Measurements from ENCODE around the gene ARL13A. TPM values are rescaled to one million over a fixed set of nuclear protein-coding genes. Genes with fewer than 3 reads are reported as not detected.

The ARL13A gene
- total RNA-seq, 1 donor from 2014 or later, result not detected

DNA sequence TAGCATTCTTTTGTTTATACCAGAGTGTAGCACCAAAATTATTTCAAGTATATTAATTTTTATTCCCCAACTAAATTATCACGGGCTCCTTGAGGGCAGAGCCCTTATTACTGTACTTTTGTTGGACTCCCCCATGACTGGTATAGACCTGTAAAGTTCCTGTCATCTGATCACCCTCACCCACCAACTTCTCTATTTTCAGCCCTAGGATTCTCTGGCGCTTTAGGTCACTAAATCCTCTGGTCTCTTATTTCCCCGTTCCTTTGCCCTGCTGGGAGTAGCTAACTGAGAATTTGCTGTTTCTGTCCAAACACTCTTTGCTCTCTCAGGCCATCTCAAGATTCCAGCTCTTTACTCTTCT lies 37.6 kb upstream of the ARL13A start:
- no peak for DNase-seq (ENCODE audit: low read depth)
- no peak for FAIRE-seq
- Histone ChIP-seq H3K4me3 (ENCODE audit: low read depth, low read length) (no peak overlapping the region), H3K36me3 (ENCODE audit: control insufficient read depth, insufficient read depth, low read length) (no peaks in the 10 kb centered on the region), H3K27me3 (ENCODE audit: control insufficient read depth, insufficient read depth, low read length) (no peaks in the 10 kb centered on the region)
- TF ChIP-seq, protein P1, sequence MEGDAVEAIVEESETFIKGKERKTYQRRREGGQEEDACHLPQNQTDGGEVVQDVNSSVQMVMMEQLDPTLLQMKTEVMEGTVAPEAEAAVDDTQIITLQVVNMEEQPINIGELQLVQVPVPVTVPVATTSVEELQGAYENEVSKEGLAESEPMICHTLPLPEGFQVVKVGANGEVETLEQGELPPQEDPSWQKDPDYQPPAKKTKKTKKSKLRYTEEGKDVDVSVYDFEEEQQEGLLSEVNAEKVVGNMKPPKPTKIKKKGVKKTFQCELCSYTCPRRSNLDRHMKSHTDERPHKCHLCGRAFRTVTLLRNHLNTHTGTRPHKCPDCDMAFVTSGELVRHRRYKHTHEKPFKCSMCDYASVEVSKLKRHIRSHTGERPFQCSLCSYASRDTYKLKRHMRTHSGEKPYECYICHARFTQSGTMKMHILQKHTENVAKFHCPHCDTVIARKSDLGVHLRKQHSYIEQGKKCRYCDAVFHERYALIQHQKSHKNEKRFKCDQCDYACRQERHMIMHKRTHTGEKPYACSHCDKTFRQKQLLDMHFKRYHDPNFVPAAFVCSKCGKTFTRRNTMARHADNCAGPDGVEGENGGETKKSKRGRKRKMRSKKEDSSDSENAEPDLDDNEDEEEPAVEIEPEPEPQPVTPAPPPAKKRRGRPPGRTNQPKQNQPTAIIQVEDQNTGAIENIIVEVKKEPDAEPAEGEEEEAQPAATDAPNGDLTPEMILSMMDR (IDR thresholded peaks at IDR 0.05; ENCODE audit: insufficient read depth, low read length, severe bottlenecking), result no peak

DNA sequence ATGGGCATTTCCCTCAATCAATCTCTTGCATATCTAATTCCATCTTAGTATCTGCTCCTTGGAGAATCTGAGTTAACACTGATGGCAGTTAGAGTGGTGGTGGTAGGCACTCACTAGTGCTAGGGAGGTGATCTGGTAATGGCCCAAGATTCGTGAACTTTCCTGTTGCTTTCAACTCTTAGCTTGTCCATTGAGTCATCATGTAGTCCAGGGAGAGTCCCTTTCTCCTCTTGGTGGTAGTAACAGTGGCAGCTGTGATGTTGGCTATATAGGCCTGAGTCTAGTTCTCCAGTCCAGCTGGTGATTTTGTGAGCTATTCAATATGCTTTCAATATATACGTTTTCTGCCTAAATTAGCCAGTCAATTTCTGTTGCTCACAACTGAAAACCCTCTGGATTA lies 33.7 kb upstream of the ARL13A start:
- no peaks in the 10 kb centered on the region for H3K27me3 ChIP-seq (ENCODE audit: control insufficient read depth, insufficient read depth, low read length)
- H3K4me3 ChIP-seq (ENCODE audit: low read depth, low read length), result no peak overlapping the region
- FAIRE-seq (no peak), DNase-seq (ENCODE audit: low read depth) (no peak)
- no peaks in the 10 kb centered on the region for H3K36me3 ChIP-seq (ENCODE audit: control insufficient read depth, insufficient read depth, low read length)
- TF ChIP-seq, protein P1 (IDR thresholded peaks at IDR 0.05; ENCODE audit: insufficient read depth, low read length, severe bottlenecking), result no peak

DNA sequence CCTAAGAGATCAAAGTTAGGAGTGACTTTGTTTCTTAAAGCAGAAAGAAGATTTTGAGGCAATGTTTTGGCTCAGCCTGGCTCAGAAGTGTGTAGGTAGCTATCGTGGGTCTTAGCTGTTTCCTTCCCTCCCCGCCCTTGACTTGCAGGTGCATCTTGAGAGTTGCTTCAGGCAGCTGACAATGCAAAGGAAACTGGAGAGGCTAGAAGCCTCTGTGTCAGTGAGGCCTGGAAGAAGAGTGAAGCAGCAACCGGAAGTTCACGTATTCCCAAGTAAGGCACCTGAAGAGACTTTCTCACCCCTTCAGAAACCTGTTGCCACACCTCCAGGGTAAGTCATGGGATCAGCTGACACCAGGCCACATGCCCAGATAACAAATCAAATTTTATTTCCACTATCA lies 30.2 kb upstream of the ARL13A start:
- DNase-seq (ENCODE audit: low read depth) (peak; percentile 18), FAIRE-seq (no peak)
- Histone ChIP-seq H3K4me3 (ENCODE audit: low read depth, low read length) (no peak overlapping the region), H3K36me3 (ENCODE audit: control insufficient read depth, insufficient read depth, low read length) (no peaks in the 10 kb centered on the region), H3K27me3 (ENCODE audit: control insufficient read depth, insufficient read depth, low read length) (no peaks in the 10 kb centered on the region)
- TF ChIP-seq, protein P1 (IDR thresholded peaks at IDR 0.05; ENCODE audit: insufficient read depth, low read length, severe bottlenecking), result no peak

DNA sequence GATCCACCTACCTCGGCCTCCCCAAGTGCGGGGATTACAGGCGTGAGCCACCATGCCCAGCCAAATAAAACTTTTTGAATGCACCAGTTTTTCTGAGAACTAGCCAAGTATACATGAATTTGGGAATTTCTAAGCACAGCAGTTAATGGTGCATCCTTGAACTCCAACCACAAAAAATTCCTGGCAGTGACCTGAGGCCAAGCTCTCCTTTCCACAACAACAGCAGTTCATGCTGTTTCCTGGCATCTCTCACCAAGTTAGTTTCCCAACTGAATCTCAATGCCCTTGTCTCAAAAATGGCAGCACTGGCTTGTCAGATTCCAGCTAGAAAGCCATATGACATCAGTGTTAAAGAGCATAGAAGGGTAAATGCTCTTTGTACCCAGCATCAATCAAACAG lies 24.9 kb upstream of the ARL13A start:
- DNase-seq (ENCODE audit: low read depth) (no peak), FAIRE-seq (no peak)
- Histone ChIP-seq H3K4me3 (ENCODE audit: low read depth, low read length) (no peak overlapping the region), H3K27me3 (ENCODE audit: control insufficient read depth, insufficient read depth, low read length) (no peaks in the 10 kb centered on the region), H3K36me3 (ENCODE audit: control insufficient read depth, insufficient read depth, low read length) (no peaks in the 10 kb centered on the region)
- TF ChIP-seq, protein P1 (IDR thresholded peaks at IDR 0.05; ENCODE audit: insufficient read depth, low read length, severe bottlenecking), result no peak

DNA sequence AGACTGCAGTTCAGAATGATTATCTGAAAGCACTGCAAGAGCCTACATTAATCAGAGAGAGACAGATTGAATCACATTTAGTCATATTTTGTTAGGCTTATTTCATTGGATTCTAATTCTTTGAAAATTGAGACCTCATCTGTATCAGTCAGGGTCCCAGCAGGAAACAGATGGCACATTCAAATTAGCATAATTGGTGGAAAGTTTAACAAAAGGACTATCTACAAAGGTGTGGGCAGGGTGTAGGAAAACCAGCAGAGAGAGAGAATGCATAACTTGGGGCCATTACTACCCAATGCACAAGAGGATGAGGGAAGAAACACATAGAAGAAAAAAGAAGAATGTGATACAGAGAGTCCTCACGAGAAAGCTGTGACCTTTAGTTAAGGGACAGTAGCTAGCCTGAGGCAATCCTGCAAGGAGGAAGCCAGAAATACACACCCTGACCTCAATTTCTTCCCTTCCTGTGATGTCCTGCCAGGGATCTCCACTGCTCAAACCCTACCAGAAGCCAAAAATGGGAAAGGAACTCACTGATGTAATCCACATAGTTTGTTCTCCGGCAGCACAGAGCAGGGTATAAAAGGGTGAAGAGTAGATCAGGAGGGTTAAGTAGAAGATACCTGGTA lies 23.1 kb upstream of the ARL13A start:
- no peaks in the 10 kb centered on the region for H3K36me3 ChIP-seq (ENCODE audit: control insufficient read depth, insufficient read depth, low read length)
- TF ChIP-seq, protein P1 (IDR thresholded peaks at IDR 0.05; ENCODE audit: insufficient read depth, low read length, severe bottlenecking), result no peak
- no peaks in the 10 kb centered on the region for H3K27me3 ChIP-seq (ENCODE audit: control insufficient read depth, insufficient read depth, low read length)
- no peak for FAIRE-seq
- no peak overlapping the region for H3K4me3 ChIP-seq (ENCODE audit: low read depth, low read length)
- DNase-seq (ENCODE audit: low read depth), result no peak

DNA sequence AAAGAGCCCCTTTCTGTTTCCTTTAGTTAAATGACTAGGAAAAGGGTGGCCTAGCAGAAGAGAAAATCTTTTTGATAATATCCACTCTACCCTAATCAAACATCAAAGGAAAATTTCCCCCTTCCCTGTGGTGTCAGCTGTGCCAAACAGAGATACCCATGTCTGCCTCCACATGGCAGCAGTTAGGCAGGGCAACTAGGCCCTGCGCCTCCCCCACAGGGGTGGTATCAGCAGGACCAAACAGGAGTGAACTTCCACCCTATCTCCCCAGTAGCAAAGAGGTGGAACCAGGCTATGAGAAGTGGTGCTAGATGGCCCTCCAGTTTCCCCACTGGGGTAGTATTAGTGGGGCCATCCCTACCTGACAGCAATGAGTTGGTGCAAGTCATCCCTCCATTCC lies 21.0 kb upstream of the ARL13A start:
- TF ChIP-seq, protein P1 (IDR thresholded peaks at IDR 0.05; ENCODE audit: insufficient read depth, low read length, severe bottlenecking), result no peak
- no peak overlapping the region for H3K4me3 ChIP-seq (ENCODE audit: low read depth, low read length)
- FAIRE-seq (no peak), DNase-seq (ENCODE audit: low read depth) (no peak)
- H3K27me3 ChIP-seq (ENCODE audit: control insufficient read depth, insufficient read depth, low read length), result no peaks in the 10 kb centered on the region
- H3K36me3 ChIP-seq (ENCODE audit: control insufficient read depth, insufficient read depth, low read length), result no peaks in the 10 kb centered on the region
